Chondrocyte (in vitro differentiated cells): ENCODE data around the gene RNF151. TPM values are rescaled to one million over a fixed set of nuclear protein-coding genes. Genes with fewer than 3 reads are reported as not detected.

ENCODE experiments used
- DNase-seq: peaks from one replicate; pipeline ENCODE4 v3.0.0; 2021; ENCODE audit warnings: mixed read lengths, low spot score
- H3K27ac Mint-ChIP-seq: one replicate; pipeline ENCODE4 v1.8.0; 2021; ENCODE audit warnings: mild to moderate bottlenecking, moderate library complexity, mixed read lengths; ENCODE audit not compliant: unreplicated experiment
- H3K27me3 Mint-ChIP-seq: 2 replicates; pipeline ENCODE4 v1.8.0; 2021; ENCODE audit warnings: low read depth, mixed read lengths
- H3K36me3 Mint-ChIP-seq: 2 replicates; pipeline ENCODE4 v1.8.0; 2021; ENCODE audit warnings: low read depth, mixed read lengths
- H3K4me1 Mint-ChIP-seq: 2 replicates; pipeline ENCODE4 v1.8.0; 2021; ENCODE audit warnings: low read depth, mild to moderate bottlenecking, mixed read lengths
- H3K4me3 Mint-ChIP-seq: one replicate; pipeline ENCODE4 v1.8.0; 2021; ENCODE audit warnings: mild to moderate bottlenecking, moderate library complexity, mixed read lengths; ENCODE audit not compliant: unreplicated experiment
- H3K9me3 Mint-ChIP-seq: 2 replicates; pipeline ENCODE4 v1.8.0; 2021; ENCODE audit warnings: low read depth, mixed read lengths
- CTCF ChIP-seq: fragments of 200-600 bp; sonication (generic); IDR thresholded peaks from 2 replicates; pipeline ENCODE4 v1.5.0; 2021; ENCODE audit warnings: antibody characterized with exemption, mild to moderate bottlenecking, moderate library complexity
- total RNA-seq: library from RNA; stranded (reverse); gene quantifications from 3 replicates; pipeline ENCODE4 v1.2.1, GENCODE V29; 2021

Gene RNF151
- total RNA-seq, 1 donor from 2014 or later: not detected

GRCh38 chr16:1991948-1992703 lies 25.5 kb downstream of the RNF151 start:
- H3K4me3 Mint-ChIP-seq: peak overlapping the region; percentile 36
- no peak for TF ChIP-seq CTCF
- no peaks in the 10 kb centered on the region for H3K9me3 Mint-ChIP-seq
- H3K27me3 Mint-ChIP-seq: peaks cover 14% of the 10 kb centered on the region
- peaks cover 2% of the 10 kb centered on the region for H3K36me3 Mint-ChIP-seq
- H3K4me1 Mint-ChIP-seq: peaks cover 5% of the 10 kb centered on the region
- H3K27ac Mint-ChIP-seq: no peak overlapping the region
- no peak for DNase-seq

GRCh38 chr16:1992704-1993317 lies 26.2 kb downstream of the RNF151 start:
- no peaks in the 10 kb centered on the region for H3K9me3 Mint-ChIP-seq
- peaks cover 5% of the 10 kb centered on the region for H3K4me1 Mint-ChIP-seq
- H3K4me3 Mint-ChIP-seq: no peak overlapping the region
- H3K36me3 Mint-ChIP-seq: peaks cover 5% of the 10 kb centered on the region
- no peak for TF ChIP-seq CTCF
- DNase-seq: no peak
- H3K27ac Mint-ChIP-seq: no peak overlapping the region
- peaks cover 14% of the 10 kb centered on the region for H3K27me3 Mint-ChIP-seq

- no peak for DNase-seq
- peaks cover 8% of the 10 kb centered on the region for H3K4me1 Mint-ChIP-seq
- peaks cover 11% of the 10 kb centered on the region for H3K27me3 Mint-ChIP-seq
- H3K36me3 Mint-ChIP-seq: peaks cover 7% of the 10 kb centered on the region
- no peak overlapping the region for H3K4me3 Mint-ChIP-seq
- no peaks in the 10 kb centered on the region for H3K9me3 Mint-ChIP-seq
- no peak for TF ChIP-seq CTCF
- peak overlapping the region; percentile 59 for H3K27ac Mint-ChIP-seq
Measured at GRCh38 chr16:1993731-1994131, 27.1 kb downstream of the RNF151 start.

- no peak for DNase-seq
- Mint-ChIP-seq H3K4me1 (peaks cover 2% of the 10 kb centered on the region), H3K36me3 (peaks cover 13% of the 10 kb centered on the region), H3K9me3 (no peaks in the 10 kb centered on the region), H3K27me3 (no peaks in the 10 kb centered on the region), H3K4me3 (no peak overlapping the region), H3K27ac (no peak overlapping the region)
- TF ChIP-seq CTCF: no peak
Measured at GRCh38 chr16:1997494-1998359, 31.1 kb downstream of the RNF151 start.

GRCh38 chr16:1998360-1998835 lies 31.7 kb downstream of the RNF151 start:
- H3K4me3 Mint-ChIP-seq: no peak overlapping the region
- H3K4me1 Mint-ChIP-seq: peaks cover 2% of the 10 kb centered on the region
- no peaks in the 10 kb centered on the region for H3K27me3 Mint-ChIP-seq
- no peaks in the 10 kb centered on the region for H3K9me3 Mint-ChIP-seq
- DNase-seq: no peak
- no peak overlapping the region for H3K27ac Mint-ChIP-seq
- peaks cover 13% of the 10 kb centered on the region for H3K36me3 Mint-ChIP-seq
- TF ChIP-seq CTCF: no peak
